HCT116 (cell line): Measurements from ENCODE around the gene BAIAP2L1. TPM values are rescaled to one million over a fixed set of nuclear protein-coding genes. Genes with fewer than 3 reads are reported as not detected.
"Not testable (repeated sequence)": the region's sequence is repeated elsewhere in the genome, so short reads cannot be mapped to it uniquely, and the experiment has no call there.

Source experiments
- ATAC-seq: fragments of 200-7000 bp; cut with Tn5 transposase; 2 replicates; pipeline ENCODE4 v1.9.1; 2020; ENCODE audit warnings: mild to moderate bottlenecking, moderate library complexity
- BruUV-seq: library from RNA; stranded (reverse); fragments of 400-500 nt; replicated peaks from 2 replicates; lab custom pipeline; 2021; lab: Mats Ljungman, UMichigan
- CTCF ChIA-PET: fragments of 300-600 bp; sonication (Branson Sonifier 250); formaldehyde crosslinking; loops from one replicate; lab custom pipeline; 2021; ENCODE audit warnings: antibody characterized with exemption; lab: Charles Lee
- POLR2A ChIA-PET: fragments of 300-600, 350-600 bp; sonication (Branson Sonifier 250); formaldehyde crosslinking; loops from one replicate; lab custom pipeline; 2021; ENCODE audit warnings: antibody characterized with exemption; lab: Charles Lee
- RAD21 ChIA-PET, 2 experiments: fragments of 300-600 bp; sonication (Branson Sonifier 250); formaldehyde crosslinking; loops; one replicate each; lab custom pipeline; 2023; ENCODE audit warnings: low total read pairs in 2 of 2; ENCODE audit not compliant: uncharacterized antibody in 2 of 2, unreplicated experiment in 2 of 2, low non-redundant PET in 1 of 2; lab: Charles Lee
- DNase-seq: peaks from one replicate; pipeline ENCODE4 v3.0.0-alpha.2; 2010; ENCODE audit warnings: low read depth, low spot score
- H2AFZ ChIP-seq: fragments of 200-600 bp; shearing (Covaris generic), sonication (generic); 2 replicates; pipeline ENCODE4 v1.6.1; 2017; ENCODE audit warnings: low read depth, mixed run types, mixed read lengths, antibody characterized with exemption, low read length; ENCODE audit not compliant: poor library complexity, severe bottlenecking
- H3K27ac ChIP-seq: 2 replicates; pipeline ENCODE4 v1.5.1; 2012; ENCODE audit warnings: low read depth, low read length
- H3K27me3 ChIP-seq: fragments of 200-600 bp; sonication (generic); 2 replicates; pipeline ENCODE4 v1.6.1; 2016; ENCODE audit warnings: mixed run types, low read length, mixed read lengths; ENCODE audit not compliant: insufficient read depth
- H3K36me3 ChIP-seq, 2 experiments: fragments of 200-500 bp in 1 of 2; fragments of 200-600 bp in 1 of 2; sonication (Bioruptor generic) in 1 of 2; sonication (generic) in 1 of 2; 2 replicates each; pipeline versions ENCODE4 v1.5.1 to v1.6.1; 2014 to 2016; ENCODE audit warnings: low read length in 2 of 2, inconsistent platforms in 1 of 2, mixed read lengths in 1 of 2, mixed run types in 1 of 2; ENCODE audit not compliant: insufficient read depth in 2 of 2, control insufficient read depth in 1 of 2
- H3K4me1 ChIP-seq, 2 experiments: fragments of 200-600 bp in 1 of 2; sonication (generic) in 1 of 2; 2 replicates each; pipeline versions ENCODE4 v1.5.1 to v1.6.1; 2012 to 2017; ENCODE audit warnings: low read length in 2 of 2, inconsistent platforms in 1 of 2, mild to moderate bottlenecking in 1 of 2, mixed read lengths in 1 of 2, mixed run types in 1 of 2, moderate library complexity in 1 of 2; ENCODE audit not compliant: insufficient read depth in 2 of 2, control insufficient read depth in 1 of 2
- H3K4me2 ChIP-seq: fragments of 200-600 bp; sonication (generic); 2 replicates; pipeline ENCODE4 v1.6.1; 2017; ENCODE audit warnings: mixed run types, low read length, mixed read lengths
- H3K4me3 ChIP-seq, 2 experiments: fragments of 200-600 bp in 1 of 2; sonication (generic) in 1 of 2; replicated peaks in 1 of 2; 2 replicates each; pipeline ENCODE4 v1.5.1; 2011 to 2016; ENCODE audit warnings: low read length in 2 of 2, control low read depth in 1 of 2, low read depth in 1 of 2, mild to moderate bottlenecking in 1 of 2, mixed read lengths in 1 of 2, mixed run types in 1 of 2
- H3K79me2 ChIP-seq: fragments of 200-600 bp; sonication (generic); 2 replicates; pipeline ENCODE4 v1.6.1; 2017; ENCODE audit warnings: mild to moderate bottlenecking, mixed run types, low read length, moderate library complexity, mixed read lengths; ENCODE audit not compliant: insufficient read depth
- H3K9ac ChIP-seq: fragments of 200-600 bp; sonication (generic); 2 replicates; pipeline ENCODE4 v1.6.1; 2016; ENCODE audit warnings: low read length, mixed read lengths
- H3K9me2 ChIP-seq: fragments of 200-600 bp; sonication (generic), shearing (Covaris generic); 2 replicates; pipeline ENCODE4 v1.6.1; 2017; ENCODE audit warnings: mixed run types, mild to moderate bottlenecking, moderate library complexity; ENCODE audit not compliant: insufficient read depth
- H3K9me3 ChIP-seq, 2 experiments: fragments of 200-500 bp in 1 of 2; fragments of 200-600 bp in 1 of 2; sonication (Bioruptor generic) in 1 of 2; sonication (generic) in 1 of 2; 2 replicates each; pipeline ENCODE4 v1.6.1; 2014 to 2017; ENCODE audit warnings: low read length in 2 of 2, mixed read lengths in 2 of 2, inconsistent platforms in 1 of 2, low read depth in 1 of 2, mild to moderate bottlenecking in 1 of 2, mixed run types in 1 of 2, moderate library complexity in 1 of 2; ENCODE audit not compliant: control insufficient read depth in 1 of 2, insufficient read depth in 1 of 2
- H4K20me1 ChIP-seq: fragments of 200-600 bp; sonication (generic), shearing (Covaris generic); 2 replicates; pipeline ENCODE4 v1.6.1; 2017; ENCODE audit warnings: mixed run types, mild to moderate bottlenecking, moderate library complexity; ENCODE audit not compliant: insufficient read depth
- EZH2phosphoT487 ChIP-seq: fragments of 200-600 bp; IDR thresholded peaks from 2 replicates; pipeline ENCODE4 v1.6.1; 2018; ENCODE audit warnings: antibody characterized with exemption, borderline replicate concordance
- POLR2AphosphoS5 ChIP-seq: IDR thresholded peaks from 2 replicates; pipeline ENCODE4 v1.6.1; 2011; ENCODE audit warnings: mild to moderate bottlenecking, low read depth, low read length, moderate library complexity
- RAD21 ChIP-seq: IDR thresholded peaks from 2 replicates; pipeline ENCODE4 v1.6.1; 2012; ENCODE audit warnings: low read depth, mild to moderate bottlenecking
- REST ChIP-seq: IDR thresholded peaks from 2 replicates; pipeline ENCODE4 v1.6.1; 2012; ENCODE audit warnings: low read depth
- SRF ChIP-seq: IDR thresholded peaks from 2 replicates; pipeline ENCODE4 v1.6.1; 2012; ENCODE audit warnings: low read depth
- TCF7L2 ChIP-seq: IDR thresholded peaks from 2 replicates; pipeline ENCODE4 v1.7.0; 2011; ENCODE audit warnings: borderline replicate concordance, inconsistent platforms; ENCODE audit not compliant: insufficient read depth, insufficient read length; ENCODE audit errors: extremely low read depth
- ZFX ChIP-seq: fragments of 450-650 bp; IDR thresholded peaks from 2 replicates; pipeline ENCODE4 v1.6.1; 2017
- intact Hi-C: fragments of 100-400 bp; cut with micrococcal nuclease; formaldehyde crosslinking; loops from 2 replicates; pipeline ENCODE4 v1.10.0; 2022
- total RNA-seq: library from RNA; stranded (reverse); gene quantifications from one replicate; pipeline ENCODE4 v1.2.1, GENCODE V29; 2021; ENCODE audit not compliant: unreplicated experiment

The BAIAP2L1 gene
- total RNA-seq, 1 experiment from 2014 or later: 61.2 TPM

GRCh38 chr7:98387131-98387530 is 13.8 kb downstream of the BAIAP2L1 start:
- Histone ChIP-seq H3K79me2 (peaks cover 81% of the 10 kb centered on the region), H3K4me2 (no peak overlapping the region), H2AFZ (no peak overlapping the region), H3K27ac (no peak overlapping the region), H3K9me2 (no peaks in the 10 kb centered on the region), H3K4me3 (no peak overlapping the region), H3K36me3 (peaks cover 0 to under 1% of the 10 kb centered on the region in 2 experiments; a peak in 2 of 4 replicates), H3K9me3 (no peaks in the 10 kb centered on the region), H3K27me3 (no peaks in the 10 kb centered on the region), H3K9ac (no peak overlapping the region), H3K4me1 (no peaks in the 10 kb centered on the region; a peak in 1 of 4 replicates), H4K20me1 (0 out of 2 replicates have a peak, but pooled peaks cover 7% of the 10 kb centered on the region)
- intact Hi-C loops: no loop called here
- BruUV-seq: no TSS peak
- DNase-seq (no peak), ATAC-seq (no peak)
- CTCF ChIA-PET: no interaction called here
- POLR2A ChIA-PET: no interaction called here
- no peak for TF ChIP-seq TCF7L2
- TF ChIP-seq RAD21: no peak
- no peak for TF ChIP-seq REST
- no peak for TF ChIP-seq ZFX
- TF ChIP-seq SRF: no peak
- no peak for TF ChIP-seq EZH2phosphoT487
- no peak for TF ChIP-seq POLR2AphosphoS5
- RAD21 ChIA-PET: no interaction called here

- intact Hi-C loops, CTCF ChIA-PET, DNase-seq, POLR2A ChIA-PET, ATAC-seq, BruUV-seq, H3K27me3 ChIP-seq, H3K9me3 ChIP-seq, H3K4me2 ChIP-seq, H2AFZ ChIP-seq, H3K4me3 ChIP-seq, H4K20me1 ChIP-seq, H3K4me1 ChIP-seq, H3K36me3 ChIP-seq, H3K9ac ChIP-seq, H3K9me2 ChIP-seq, H3K27ac ChIP-seq: not testable (repeated sequence)
- RAD21 ChIA-PET: interaction anchor here (0.7 kb wide), 2 partner anchors 10 to 19 kb away, joined by 3 to 4 read pairs; no protein-coding TSS in a partner anchor
- peaks cover 81% of the 10 kb centered on the region for H3K79me2 ChIP-seq
Measured at GRCh38 chr7:98385532-98385931, 15.4 kb downstream of the BAIAP2L1 start.
